ENCODE data around the gene CPN2. TPM values are rescaled to one million over a fixed set of nuclear protein-coding genes. Genes with fewer than 3 reads are reported as not detected.

Gene CPN2
- total RNA-seq, 1 experiment from 2014 or later = not detected

DNA sequence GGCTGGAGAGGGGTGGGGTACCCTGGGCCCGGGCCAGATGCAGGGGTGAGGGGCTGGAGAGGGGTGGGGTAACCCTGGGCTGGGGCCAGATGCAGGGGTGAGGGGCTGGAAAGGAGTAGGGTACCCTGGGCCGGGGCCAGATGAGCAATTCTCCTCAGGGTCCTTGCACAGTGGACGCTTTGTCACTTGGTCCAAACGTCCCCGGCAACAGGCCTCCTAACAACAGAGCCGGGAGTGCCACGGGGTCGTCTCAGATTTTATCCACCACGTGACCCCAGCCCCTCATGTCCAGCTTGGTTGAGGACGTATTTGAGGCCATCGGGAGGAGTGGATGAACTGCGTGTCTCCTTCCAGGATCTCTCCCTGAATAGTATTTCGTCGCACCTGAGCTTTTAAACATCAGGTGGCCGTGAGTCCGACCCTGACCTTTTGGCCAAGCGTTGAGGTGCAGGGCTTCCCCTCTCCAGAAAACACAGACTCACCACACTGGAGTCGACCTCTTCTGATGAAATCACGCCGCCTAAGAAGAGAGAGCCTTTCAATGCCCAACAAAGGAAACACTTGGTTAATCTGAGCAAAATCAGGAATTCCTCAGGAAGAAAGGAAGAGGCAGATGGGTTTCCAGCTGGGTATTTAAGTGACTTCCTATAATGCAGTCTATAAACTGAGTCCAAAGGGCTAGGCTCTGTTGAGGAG, 31.2 kb upstream of the CPN2 start:
- no peak for DNase-seq (ENCODE audit: low read depth)

DNA sequence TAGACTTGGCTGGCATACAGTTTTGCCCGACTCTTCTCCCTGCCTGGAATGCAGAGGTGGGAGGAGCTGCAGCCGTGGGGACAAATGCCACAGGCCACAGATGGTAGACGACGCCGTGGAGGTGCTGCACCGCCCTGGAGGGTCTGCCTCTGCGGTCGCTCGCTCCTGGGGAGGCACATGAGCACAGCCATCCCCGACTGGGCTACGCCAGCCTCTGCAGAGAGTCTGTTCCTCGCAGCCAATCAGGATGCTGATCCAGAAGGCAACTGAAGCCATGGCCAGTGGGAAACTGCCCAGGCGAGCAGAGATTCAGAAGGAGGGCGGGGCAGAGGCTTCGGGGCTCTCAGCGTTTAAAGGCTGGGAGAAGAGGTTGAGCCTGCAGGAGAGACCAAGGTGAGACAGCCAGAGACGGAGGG, 30.3 kb upstream of the CPN2 start:
- no peak for DNase-seq (ENCODE audit: low read depth)

DNA sequence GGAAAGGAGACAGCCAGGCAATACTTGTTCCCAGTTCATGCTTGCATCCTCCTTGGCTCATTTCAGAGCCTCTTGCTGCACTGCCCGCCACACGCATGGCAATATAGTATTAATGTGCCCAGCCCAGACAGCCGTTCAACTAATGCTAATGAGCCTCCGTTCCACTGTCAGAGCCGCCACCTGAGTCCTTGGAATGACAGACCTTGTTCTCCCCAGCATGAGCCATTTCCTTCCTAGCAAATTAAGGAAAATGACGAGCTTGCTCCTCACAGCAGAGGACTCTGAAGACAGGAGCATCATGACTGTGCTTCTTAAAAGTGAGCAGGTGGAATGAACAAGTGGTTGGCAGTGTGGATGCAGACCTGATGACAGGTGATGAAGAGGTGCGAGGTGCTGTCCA, 29.2 kb upstream of the CPN2 start:
- DNase-seq (ENCODE audit: low read depth) = no peak

DNA sequence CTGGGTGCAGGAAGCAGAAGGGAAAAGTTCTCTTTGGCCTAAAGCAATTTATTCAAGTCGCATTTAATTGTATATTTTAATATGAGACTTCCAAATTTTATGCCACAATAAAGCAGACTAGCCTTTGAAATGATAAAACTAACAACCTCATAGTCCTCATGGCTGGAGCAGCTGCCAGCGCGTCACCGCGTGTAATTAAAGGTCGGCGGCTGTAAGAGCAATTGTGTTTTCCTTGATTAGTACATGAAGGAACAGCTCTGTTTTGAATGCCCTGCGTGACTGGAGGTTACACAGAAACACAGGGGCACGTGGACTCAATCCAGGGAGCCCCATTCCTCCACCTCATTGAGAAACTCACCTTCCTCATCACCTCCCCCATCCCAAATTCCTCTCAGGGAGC, 28.5 kb upstream of the CPN2 start:
- DNase-seq (ENCODE audit: low read depth) = no peak

DNA sequence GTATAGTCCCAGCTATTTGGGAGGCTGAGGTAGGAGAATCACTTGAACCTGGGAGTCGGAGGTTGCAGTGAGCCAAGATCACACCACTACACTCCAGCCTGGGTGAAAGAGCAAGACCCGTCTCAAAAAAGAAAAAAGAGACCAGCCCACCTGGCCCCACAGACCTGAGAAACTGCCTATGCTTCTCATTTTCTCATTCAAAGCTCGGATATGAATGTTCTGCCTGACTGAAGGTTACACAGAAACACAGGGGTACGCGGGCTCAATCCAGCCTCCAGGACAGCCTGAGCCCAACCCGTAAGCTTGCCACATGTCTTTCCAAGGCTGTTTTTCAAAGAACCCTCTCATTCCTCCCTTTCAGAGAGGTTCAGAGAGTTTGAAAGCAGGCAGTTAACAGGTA, 28.1 kb upstream of the CPN2 start:
- DNase-seq (ENCODE audit: low read depth) = no peak

DNA sequence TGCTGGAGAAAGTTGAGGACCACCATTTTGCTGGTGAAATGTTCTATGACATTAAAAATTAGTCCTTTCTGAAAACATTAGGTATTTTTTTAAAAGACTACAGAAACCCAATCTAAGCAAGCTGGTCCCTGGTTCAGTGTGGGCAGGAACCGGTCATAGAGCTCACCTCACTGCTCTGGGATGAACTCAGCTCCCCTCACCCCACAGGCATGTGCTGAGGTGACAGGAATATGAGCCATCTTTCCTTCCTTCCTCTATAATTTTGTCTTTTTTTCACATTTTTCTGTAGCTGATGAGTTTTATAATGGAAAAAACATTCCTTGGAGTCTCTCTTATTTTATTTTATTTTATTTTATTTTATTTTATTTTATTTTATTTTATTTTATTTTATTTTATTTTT, 26.6 kb upstream of the CPN2 start:
- DNase-seq (ENCODE audit: low read depth) = no peak

DNA sequence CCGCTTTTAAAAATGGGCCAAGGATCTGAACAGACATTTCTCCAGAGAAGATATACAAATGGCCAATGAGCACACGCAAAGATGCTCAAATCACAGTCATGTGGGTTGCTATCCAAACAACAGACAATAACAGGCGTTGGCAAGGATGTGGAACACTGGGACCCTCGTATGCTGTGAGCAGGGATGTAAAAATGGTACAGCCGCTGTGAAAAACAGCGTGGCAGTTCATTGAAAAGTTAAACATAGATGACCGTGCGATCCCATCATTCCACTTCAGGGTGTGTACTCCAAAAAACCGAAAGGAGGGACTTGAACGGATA, 25.1 kb upstream of the CPN2 start:
- DNase-seq (ENCODE audit: low read depth) = no peak

DNA sequence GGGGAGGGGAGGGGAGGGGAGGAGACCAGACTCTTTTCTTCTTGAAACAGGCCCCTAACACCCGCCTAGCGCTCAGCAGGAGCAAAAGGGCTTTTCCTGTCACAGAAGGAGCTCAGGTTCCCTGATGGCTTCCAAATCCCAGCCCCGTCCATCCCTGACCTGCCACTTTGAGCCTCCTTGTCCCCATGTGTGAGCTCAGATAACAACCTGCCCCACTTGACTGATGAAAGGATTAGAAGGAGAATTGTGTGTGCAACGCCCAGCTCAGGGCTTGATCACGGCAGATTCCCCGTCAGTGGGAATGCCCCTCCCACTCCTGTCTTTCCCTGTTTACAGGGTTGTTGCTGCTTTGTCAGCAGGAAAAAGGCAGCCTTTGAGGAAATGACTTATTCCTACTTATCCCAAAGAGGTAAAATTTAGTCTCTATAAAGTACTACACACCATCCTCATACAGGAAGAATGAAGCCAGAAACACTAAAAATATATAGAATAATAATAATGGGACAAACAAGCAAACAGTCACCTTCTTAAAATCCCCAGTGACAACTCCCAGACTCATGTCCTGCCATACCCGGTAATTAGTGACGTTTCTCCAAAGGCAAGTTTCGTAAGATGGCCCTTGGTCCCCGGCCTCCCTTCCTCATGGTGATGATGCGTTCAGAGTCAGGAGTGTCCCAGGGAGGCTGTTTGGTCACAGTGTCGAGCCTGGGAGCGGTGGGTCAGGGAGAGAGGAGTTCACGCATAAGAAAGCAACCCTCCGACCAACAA, 24.5 kb upstream of the CPN2 start:
- no peak for DNase-seq (ENCODE audit: low read depth)

DNA sequence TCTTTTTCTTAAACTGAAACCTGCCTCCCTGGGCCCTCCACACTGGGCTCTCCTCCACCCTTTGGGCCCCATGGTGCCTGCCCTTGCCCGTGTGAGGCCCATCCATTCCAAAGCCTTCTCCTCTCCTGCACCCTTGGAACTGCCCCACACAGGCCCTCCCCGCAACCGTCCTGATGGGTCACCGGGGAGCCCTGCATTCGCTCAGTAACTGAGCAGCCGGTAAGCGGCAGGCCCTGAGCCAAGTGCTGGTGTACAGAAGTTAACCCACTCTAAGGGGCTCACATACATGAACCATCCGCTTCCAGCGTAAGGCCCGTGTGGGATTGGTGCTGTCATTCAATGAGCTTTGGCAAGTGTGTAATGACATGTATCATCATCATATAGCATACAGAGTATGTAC, 23.8 kb upstream of the CPN2 start:
- no peak for DNase-seq (ENCODE audit: low read depth)

DNA sequence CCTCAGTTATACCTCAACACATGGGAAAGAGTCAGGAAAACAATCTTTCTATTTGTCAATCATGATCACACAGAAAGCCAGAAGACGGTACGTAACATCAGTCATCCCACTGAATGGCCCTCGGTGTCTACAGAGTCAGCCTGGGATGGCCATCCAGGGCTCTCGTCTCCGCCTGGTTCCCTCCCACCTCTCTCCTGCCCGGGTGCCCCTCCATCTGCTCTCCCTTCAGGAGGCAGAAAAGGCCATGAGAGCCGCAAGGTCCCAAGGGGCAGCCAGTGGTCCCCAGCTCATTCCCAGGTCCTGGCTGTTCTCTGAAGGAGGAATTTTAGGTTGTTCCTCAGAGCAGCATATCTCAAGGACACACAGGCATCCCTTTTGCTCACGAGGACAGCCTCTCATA, 22.8 kb upstream of the CPN2 start:
- DNase-seq (ENCODE audit: low read depth) = no peak

DNA sequence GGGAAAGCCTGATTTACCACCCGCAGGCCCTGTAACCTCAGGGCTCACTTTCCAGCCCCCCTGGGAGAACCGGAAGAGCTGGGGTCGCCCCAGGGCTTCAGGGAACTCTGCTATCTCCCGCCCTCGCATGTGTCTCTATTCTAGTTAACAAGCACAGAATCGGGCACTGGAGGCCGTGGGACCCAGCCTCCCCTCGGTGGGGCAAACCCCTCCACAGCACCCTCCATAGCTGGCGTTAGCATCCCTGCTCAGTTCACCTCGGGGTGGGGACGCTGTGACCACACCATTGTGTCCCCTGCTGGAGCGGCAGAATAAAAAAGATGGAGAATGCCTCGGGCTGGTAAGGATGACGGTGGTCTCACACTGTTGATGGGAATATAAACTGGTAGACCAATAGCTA, 21.9 kb upstream of the CPN2 start:
- no peak for DNase-seq (ENCODE audit: low read depth)

DNA sequence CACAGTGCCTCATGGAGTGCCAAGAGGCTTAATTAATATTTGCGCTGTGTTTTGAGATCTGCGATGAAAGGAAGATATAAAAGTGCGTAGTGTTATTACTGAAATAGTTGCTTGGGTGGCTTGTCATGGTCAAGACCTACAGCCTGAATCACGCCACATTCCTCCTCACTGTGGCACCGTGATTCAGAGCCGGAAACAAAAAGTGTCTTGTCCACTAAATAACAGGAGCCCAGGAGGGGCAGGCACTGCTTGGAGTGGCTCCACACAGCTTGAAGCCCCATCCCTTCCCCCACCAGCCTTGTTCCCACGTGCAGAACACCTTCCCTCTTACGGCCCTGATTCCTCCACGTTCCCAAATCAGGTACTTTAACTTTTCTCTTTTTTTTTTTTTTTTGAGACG, 19.6 kb upstream of the CPN2 start:
- DNase-seq (ENCODE audit: low read depth) = peak; percentile 23

DNA sequence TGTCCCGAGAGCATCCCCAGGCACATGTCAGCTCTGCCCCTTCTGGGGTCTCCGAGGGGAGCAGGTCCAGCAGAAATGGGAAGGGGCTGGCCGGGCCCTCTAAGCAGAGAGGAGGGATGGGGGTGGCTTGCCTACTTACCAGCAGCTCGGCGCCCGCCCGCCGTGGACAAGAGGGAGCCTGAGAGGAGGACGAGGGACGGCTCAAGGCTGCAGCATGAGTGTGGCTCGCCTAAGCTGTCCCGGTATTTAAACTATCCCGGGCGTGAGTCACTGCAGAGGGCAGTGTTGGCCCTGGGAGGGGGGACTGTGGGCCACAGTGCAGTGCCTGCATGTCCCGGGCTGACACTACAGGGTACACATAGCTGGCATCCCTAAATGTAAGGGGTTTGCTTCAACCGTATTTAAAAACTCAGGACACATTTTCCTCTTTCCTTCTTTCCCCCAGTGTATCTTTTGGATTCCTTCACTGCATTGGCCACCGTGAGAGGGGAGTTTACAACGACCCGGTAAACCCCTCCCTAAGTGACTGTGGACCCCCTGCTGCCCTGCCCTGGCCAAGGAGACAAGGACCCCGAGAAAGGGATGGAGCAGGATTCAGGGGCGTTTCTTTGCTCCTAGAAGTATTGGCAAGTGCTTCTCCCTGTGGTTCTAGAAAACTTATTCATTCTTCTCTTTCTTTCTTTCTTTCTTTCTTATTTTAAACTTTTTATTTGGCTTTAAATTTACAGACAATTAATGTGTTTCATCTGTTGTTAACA, 18.6 kb upstream of the CPN2 start, which contains the start of gene LRRC15:
Gene LRRC15 (minus strand): TSS at position 222 of the 758 bp plus-strand sequence. CDS start 8,700 bp downstream, outside the sequence.
- peak; percentile 83 for DNase-seq (ENCODE audit: low read depth)

DNA sequence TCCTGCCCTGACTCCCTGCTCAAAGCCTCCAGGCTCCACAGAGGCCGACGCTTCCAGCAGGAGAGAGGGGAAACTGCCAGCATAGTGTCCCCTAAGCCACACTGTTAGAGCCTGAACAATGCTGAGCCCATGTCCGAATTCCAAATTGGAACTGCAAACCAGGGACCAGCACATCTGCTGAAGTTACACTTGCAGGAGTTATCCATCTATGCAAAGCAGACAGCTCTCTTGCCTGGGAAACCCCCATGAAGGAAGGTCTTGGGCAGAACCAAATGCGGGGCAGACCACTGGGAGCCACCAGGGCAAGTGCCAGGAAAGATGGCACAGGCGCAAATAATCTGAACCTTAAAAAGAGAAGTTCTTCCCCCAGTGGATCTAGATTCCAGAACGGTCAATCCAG, 17.8 kb upstream of the CPN2 start:
- no peak for DNase-seq (ENCODE audit: low read depth)

DNA sequence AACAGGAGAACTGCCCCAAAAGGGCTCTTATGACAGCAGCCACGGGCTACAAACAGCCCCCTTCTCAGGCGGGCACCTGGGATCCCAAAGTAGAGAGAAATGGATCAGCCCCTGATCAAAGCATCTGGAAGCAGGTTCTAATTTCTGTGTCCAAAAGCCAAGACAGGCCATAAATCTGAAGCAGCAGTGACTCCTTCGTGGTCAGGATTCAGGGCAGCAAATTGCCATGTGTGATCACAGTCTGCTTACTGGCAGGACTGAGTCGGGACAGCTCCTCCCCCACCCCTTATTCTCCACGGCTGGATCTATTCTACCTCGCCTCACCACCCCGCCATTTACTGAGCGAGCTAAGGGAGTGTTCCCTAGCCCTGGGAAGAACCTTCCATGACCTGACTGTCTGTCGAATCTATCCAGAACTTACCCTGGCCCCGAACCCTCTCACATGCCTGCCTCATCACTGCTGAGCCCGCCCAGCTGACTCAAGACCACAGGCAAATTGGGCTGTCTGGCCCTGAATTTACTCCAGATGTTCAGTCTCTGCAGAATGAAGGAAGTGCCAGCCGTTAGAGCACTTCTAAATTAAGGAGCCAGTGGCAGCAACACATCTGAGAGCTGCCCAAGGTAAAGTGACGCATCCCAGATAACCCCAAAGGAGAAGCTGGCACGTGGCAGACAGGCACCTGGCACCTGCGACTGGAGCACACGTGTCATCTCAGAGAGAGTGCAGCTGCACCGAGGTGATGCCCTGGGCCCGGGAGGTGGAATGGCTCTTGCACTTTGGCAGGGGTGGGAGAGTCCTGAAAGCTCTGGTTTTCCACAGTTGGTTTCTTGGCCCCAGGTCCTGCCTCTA, 17.1 kb upstream of the CPN2 start:
- DNase-seq (ENCODE audit: low read depth) = peak; percentile 60

DNA sequence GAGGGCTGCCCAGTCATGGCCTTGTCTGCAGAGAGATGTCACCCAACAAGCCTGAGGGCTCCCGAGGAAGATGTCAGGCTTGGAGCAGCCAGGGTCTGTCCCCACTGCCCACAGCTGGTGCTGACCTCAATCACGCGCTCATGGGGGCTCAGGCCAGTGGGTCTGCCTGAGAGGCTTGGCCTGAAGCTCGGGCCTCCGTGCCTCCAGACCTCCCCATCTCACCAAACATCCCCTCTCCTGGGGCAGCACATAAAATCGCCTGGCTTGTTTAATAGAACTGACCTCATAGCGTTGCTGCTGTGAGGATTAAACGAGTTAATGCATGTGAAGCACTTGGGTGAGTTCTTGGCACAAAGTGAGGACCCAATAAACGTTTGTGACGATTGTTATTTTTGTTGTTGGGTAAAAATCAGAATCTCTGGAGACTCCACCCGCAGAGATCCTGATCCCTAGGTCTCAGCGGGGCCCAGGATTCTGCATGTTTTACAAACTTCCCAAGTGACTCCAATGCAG, 14.9 kb upstream of the CPN2 start:
- DNase-seq (ENCODE audit: low read depth) = no peak

DNA sequence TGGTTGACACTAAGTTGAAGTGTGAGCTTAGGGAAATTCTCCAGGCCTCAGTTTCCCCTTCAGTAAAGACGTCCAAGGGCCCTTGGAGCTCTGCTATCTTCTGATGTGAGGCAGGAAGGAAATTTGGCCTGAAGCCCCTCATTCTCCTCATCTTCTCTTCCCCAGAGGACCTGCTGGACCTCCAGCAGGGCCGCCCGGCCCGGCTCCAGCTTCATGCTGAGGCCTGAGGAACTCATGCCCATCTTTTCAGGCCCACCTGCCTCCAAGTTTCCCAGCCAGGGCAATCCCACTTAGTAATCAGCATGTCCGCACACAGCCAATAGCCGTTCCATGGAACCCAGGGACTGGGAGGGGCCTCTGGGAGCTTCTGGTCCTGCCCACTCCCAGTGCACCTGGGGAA, 14.4 kb upstream of the CPN2 start:
- no peak for DNase-seq (ENCODE audit: low read depth)

DNA sequence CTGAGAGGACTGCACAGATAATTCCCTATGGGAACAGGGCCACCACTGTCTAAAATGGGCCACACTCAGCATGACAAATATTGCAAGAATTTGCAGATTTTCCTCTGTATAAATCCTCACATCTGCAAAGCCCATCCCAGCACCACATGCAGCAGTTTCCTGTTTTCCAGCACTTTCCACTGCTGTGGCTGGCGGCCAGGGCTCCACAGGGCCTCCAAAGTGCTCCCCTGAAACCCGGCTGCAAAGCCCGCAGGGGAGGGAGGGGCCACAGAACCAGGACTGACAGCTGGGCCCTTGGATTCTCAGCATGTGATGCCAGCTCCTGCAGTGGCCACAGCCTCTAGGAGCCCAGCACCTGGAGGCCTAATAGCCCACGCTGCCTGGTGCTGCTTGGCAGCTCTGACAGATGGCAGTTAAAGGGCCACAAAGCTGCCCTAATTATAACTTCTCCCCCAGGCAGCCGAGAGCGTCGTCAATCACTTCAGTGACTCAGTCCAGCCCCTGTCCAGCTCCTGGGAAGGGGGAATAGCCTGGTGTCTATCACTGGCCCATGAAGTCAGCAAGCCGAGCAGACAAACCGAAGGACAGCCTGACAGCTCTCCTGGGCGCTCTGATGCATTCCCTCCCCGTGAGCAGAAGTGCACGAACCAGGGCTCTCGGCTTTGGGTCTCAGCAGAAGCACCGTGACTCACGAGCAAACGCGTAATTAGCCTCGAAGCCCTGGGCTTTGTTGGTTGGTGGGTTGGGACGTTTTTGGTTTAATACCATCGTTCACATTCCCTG, 13.7 kb upstream of the CPN2 start:
- peak; percentile 98 for DNase-seq (ENCODE audit: low read depth)

DNA sequence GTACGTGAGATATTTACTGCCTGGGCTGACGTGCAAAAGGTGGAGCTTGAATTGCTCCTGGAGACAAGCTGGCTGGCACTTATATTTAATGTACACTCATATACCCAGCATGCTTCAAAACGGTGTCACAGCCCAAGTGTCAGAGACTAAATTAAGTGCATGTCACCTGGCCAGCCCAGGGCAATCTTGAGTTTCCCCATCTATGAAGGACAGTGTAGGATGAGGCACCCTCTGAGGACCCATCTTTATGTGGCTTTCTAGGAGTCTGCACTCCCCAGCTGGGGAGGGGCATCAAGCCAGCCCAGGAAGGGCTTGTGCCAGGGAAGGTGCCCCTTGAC, 13.2 kb upstream of the CPN2 start:
- DNase-seq (ENCODE audit: low read depth) = no peak

DNA sequence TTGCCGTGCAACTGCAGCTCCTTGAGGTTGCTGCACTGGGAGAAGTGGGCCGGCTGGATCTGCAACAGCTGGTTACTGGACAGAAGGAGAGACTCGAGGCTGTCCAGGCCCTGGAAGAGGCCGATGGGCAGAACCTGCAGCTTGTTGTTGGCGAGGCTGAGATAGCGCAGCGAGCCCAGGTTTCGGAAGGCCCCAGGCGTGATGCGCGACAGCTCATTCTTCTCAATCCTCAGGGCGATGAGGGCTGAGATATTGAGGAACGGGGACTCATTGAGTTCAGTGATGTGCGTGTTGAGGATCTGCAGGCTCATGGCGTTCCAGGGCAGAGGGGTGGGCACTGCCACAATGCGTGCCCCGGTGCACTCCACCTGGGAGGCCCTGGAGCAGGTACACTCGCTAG, 9.4 kb upstream of the CPN2 start:
- no peak for DNase-seq (ENCODE audit: low read depth)

DNA sequence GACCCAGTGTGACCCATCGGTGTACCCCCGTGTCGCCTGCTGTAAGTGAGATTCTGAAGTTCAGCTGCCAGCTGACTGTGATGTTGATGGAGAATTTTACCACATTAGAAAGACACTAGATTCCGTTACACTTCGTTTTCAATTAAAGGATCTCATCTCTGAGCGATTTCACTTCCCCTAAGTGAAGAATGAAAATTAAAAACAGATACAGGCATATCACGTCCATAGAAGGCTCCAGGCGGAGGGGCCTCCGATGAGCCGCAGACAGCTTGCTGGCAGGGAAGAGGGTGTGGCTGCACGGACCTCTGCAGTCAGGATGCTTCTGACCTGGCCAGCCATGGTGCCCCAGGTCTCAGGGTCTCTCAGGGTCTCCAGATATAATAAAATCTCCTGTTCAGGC, 6.6 kb upstream of the CPN2 start:
- DNase-seq (ENCODE audit: low read depth) = no peak

Data from M059J (cell line).